ENCODE data around the gene TMEM201.

The TMEM201 gene

GRCh38 chr1:9591669-9592509 is 3.2 kb downstream of the TMEM201 start:
- H3K4me3 ChIP-seq (ENCODE audit: low read depth, low read length): no peak overlapping the region
- no peak for DNase-seq (ENCODE audit: low read depth)
- no peak for TF ChIP-seq CTCF (conservative IDR thresholded peaks at IDR 0.05; ENCODE audit: low read depth, low read length)

GRCh38 chr1:9592510-9593075 is 3.9 kb downstream of the TMEM201 start:
- no peak for TF ChIP-seq CTCF (conservative IDR thresholded peaks at IDR 0.05; ENCODE audit: low read depth, low read length)
- no peak for DNase-seq (ENCODE audit: low read depth)

GRCh38 chr1:9593147-9593491 is 4.4 kb downstream of the TMEM201 start:
- DNase-seq (ENCODE audit: low read depth): no peak

More at GRCh38 chr1:9592510-9593075, 3.9 kb downstream of the TMEM201 start:
- H3K4me3 ChIP-seq (ENCODE audit: low read depth, low read length): no peak overlapping the region

GRCh38 chr1:9593492-9594465 is 5.1 kb downstream of the TMEM201 start:
- peak; percentile 5 for TF ChIP-seq CTCF (conservative IDR thresholded peaks at IDR 0.05; ENCODE audit: low read depth, low read length)
- no peak overlapping the region for H3K4me3 ChIP-seq (ENCODE audit: low read depth, low read length)
- peak; percentile 73 for DNase-seq (ENCODE audit: low read depth)

More at GRCh38 chr1:9593147-9593491, 4.4 kb downstream of the TMEM201 start:
- H3K4me3 ChIP-seq (ENCODE audit: low read depth, low read length): no peak overlapping the region
- no peak for TF ChIP-seq CTCF (conservative IDR thresholded peaks at IDR 0.05; ENCODE audit: low read depth, low read length)

GRCh38 chr1:9594471-9595155 is 5.9 kb downstream of the TMEM201 start:
- no peak overlapping the region for H3K4me3 ChIP-seq (ENCODE audit: low read depth, low read length)
- DNase-seq (ENCODE audit: low read depth): no peak
- no peak for TF ChIP-seq CTCF (conservative IDR thresholded peaks at IDR 0.05; ENCODE audit: low read depth, low read length)

- no peak for TF ChIP-seq CTCF (conservative IDR thresholded peaks at IDR 0.05; ENCODE audit: low read depth, low read length)
- no peak overlapping the region for H3K4me3 ChIP-seq (ENCODE audit: low read depth, low read length)
These were observed 6.7 kb downstream of the TMEM201 start for GRCh38 chr1:9595156-9595967.

More at GRCh38 chr1:9595156-9595967, 6.7 kb downstream of the TMEM201 start:
- DNase-seq (ENCODE audit: low read depth): no peak
